ENCODE measurements around the gene CELF5. TPM values are rescaled to one million over a fixed set of nuclear protein-coding genes. Genes with fewer than 3 reads are reported as not detected.
"Not testable (repeated sequence)": the region's sequence is repeated elsewhere in the genome, so short reads cannot be mapped to it uniquely, and the experiment has no call there.

Gene CELF5
- total RNA-seq, 1 experiment from 2014 or later: 0.48 TPM

- Histone ChIP-seq H3K4me3 (no peak overlapping the region), H3K79me2 (ENCODE audit: low read depth) (no peaks in the 10 kb centered on the region), H3K27me3 (ENCODE audit: insufficient read depth, low read depth) (no peaks in the 10 kb centered on the region), H2AFZ (no peak overlapping the region), H3F3A (ENCODE audit: insufficient read depth, low read depth) (no peaks in the 10 kb centered on the region), H4K20me1 (ENCODE audit: insufficient read depth) (no peaks in the 10 kb centered on the region), H3K27ac (no peak overlapping the region), H3K36me3 (ENCODE audit: low read depth) (no peaks in the 10 kb centered on the region), H3K9me2 (ENCODE audit: insufficient read depth) (no peaks in the 10 kb centered on the region), H3K4me1 (replicated peaks; ENCODE audit: insufficient read depth) (no peaks in the 10 kb centered on the region), H3K9me3 (ENCODE audit: insufficient read depth, low read depth) (no peaks in the 10 kb centered on the region), H3K4me2 (no peak overlapping the region)
- DNase-seq: no peak
- intact Hi-C loops (cut with micrococcal nuclease; ENCODE audit: unreplicated experiment): no loop called here
- CTCF ChIA-PET: interaction anchor here (0.5 kb wide), 1 partner anchor 179 kb away, joined by 15 read pairs; no protein-coding TSS in a partner anchor
- BruUV-seq (replicated peaks): no TSS peak
- POLR2A ChIA-PET (ENCODE audit: unreplicated experiment): no interaction called here
- no peak for TF ChIP-seq EZH2 (IDR thresholded peaks at IDR 0.05; ENCODE audit: low read depth)
- TF ChIP-seq, protein P1, sequence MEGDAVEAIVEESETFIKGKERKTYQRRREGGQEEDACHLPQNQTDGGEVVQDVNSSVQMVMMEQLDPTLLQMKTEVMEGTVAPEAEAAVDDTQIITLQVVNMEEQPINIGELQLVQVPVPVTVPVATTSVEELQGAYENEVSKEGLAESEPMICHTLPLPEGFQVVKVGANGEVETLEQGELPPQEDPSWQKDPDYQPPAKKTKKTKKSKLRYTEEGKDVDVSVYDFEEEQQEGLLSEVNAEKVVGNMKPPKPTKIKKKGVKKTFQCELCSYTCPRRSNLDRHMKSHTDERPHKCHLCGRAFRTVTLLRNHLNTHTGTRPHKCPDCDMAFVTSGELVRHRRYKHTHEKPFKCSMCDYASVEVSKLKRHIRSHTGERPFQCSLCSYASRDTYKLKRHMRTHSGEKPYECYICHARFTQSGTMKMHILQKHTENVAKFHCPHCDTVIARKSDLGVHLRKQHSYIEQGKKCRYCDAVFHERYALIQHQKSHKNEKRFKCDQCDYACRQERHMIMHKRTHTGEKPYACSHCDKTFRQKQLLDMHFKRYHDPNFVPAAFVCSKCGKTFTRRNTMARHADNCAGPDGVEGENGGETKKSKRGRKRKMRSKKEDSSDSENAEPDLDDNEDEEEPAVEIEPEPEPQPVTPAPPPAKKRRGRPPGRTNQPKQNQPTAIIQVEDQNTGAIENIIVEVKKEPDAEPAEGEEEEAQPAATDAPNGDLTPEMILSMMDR (conservative IDR thresholded peaks at IDR 0.05): no peak
Observed at GRCh38 chr19:3201072-3201700, 23.3 kb upstream of the CELF5 start.

DNA sequence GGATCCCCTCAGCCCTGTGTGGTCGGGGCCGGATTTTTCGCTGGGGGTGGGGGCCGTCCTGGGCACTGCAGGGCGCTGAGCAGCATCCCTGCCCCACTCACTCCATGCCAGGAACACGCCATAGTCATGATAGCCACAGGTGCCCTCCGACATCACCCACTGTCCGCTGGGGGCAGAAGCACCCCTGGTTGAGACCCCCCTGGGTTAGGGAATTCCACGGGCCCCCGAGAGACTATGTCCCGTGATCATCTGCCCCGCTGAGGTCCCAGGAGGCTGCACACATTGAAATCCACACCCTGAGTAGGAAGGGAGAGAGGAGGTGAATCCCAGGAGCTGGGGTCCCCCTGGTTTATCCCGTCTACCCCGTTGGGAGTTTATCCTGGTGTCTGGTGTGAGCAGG is 22.6 kb upstream of the CELF5 start:
- H3F3A ChIP-seq (ENCODE audit: insufficient read depth, low read depth): no peaks in the 10 kb centered on the region
- POLR2A ChIA-PET (ENCODE audit: unreplicated experiment): no interaction called here
- H3K4me1 ChIP-seq (replicated peaks; ENCODE audit: insufficient read depth): no peaks in the 10 kb centered on the region
- BruUV-seq (replicated peaks): no TSS peak
- no peaks in the 10 kb centered on the region for H3K27me3 ChIP-seq (ENCODE audit: insufficient read depth, low read depth)
- no peak overlapping the region for H3K4me3 ChIP-seq
- H3K9me2 ChIP-seq (ENCODE audit: insufficient read depth): no peaks in the 10 kb centered on the region
- no peaks in the 10 kb centered on the region for H3K36me3 ChIP-seq (ENCODE audit: low read depth)
- no peaks in the 10 kb centered on the region for H4K20me1 ChIP-seq (ENCODE audit: insufficient read depth)
- H2AFZ ChIP-seq: no peak overlapping the region
- no peak for DNase-seq
- TF ChIP-seq, protein P1 (conservative IDR thresholded peaks at IDR 0.05): no peak
- no peak for TF ChIP-seq EZH2 (IDR thresholded peaks at IDR 0.05; ENCODE audit: low read depth)
- H3K79me2 ChIP-seq (ENCODE audit: low read depth): no peaks in the 10 kb centered on the region
- no peaks in the 10 kb centered on the region for H3K9me3 ChIP-seq (ENCODE audit: insufficient read depth, low read depth)
- CTCF ChIA-PET: no interaction called here
- H3K4me2 ChIP-seq: no peak overlapping the region
- intact Hi-C loops (cut with micrococcal nuclease; ENCODE audit: unreplicated experiment): no loop called here
- no peak overlapping the region for H3K27ac ChIP-seq

- H3K9me3 ChIP-seq (ENCODE audit: insufficient read depth, low read depth): no peaks in the 10 kb centered on the region
- H2AFZ ChIP-seq: no peak overlapping the region
- ChIA-PET CTCF (no interaction called here), POLR2A (ENCODE audit: unreplicated experiment) (no interaction called here)
- no peaks in the 10 kb centered on the region for H3K27me3 ChIP-seq (ENCODE audit: insufficient read depth, low read depth)
- H4K20me1 ChIP-seq (ENCODE audit: insufficient read depth): no peaks in the 10 kb centered on the region
- no peaks in the 10 kb centered on the region for H3K4me1 ChIP-seq (replicated peaks; ENCODE audit: insufficient read depth)
- intact Hi-C loops (cut with micrococcal nuclease; ENCODE audit: unreplicated experiment): no loop called here
- DNase-seq: no peak
- no peaks in the 10 kb centered on the region for H3F3A ChIP-seq (ENCODE audit: insufficient read depth, low read depth)
- TF ChIP-seq, protein P1 (conservative IDR thresholded peaks at IDR 0.05): no peak
- TF ChIP-seq EZH2 (IDR thresholded peaks at IDR 0.05; ENCODE audit: low read depth): no peak
- no peaks in the 10 kb centered on the region for H3K36me3 ChIP-seq (ENCODE audit: low read depth)
- BruUV-seq (replicated peaks): no TSS peak
- no peak overlapping the region for H3K4me2 ChIP-seq
- H3K27ac ChIP-seq: no peak overlapping the region
- no peaks in the 10 kb centered on the region for H3K79me2 ChIP-seq (ENCODE audit: low read depth)
- no peak overlapping the region for H3K4me3 ChIP-seq
- H3K9me2 ChIP-seq (ENCODE audit: insufficient read depth): no peaks in the 10 kb centered on the region
Observed at GRCh38 chr19:3202346-3202745, 22.1 kb upstream of the CELF5 start.

DNA sequence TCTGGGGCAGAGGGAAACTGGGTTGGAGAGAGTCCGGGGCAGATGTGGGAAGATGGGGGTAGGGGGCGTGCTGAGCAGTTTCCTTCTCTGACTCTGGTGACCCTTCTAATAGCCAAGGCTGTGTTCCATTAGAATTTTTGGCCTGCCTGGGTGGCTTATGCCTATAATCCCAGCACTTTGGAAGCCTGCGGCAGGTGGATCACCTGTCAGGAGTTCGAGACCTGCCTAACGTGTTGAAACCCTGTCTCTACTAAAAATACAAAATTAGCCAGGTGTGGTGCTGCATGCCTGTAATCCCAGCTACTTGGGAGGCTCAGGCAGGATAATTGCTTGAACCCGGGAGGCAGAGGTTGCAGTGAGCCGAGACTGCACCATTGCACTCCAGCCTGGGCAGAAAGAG is 21.6 kb upstream of the CELF5 start:
- H3K79me2 ChIP-seq (ENCODE audit: low read depth); H3K4me3 ChIP-seq; H3K4me2 ChIP-seq; H3K9me2 ChIP-seq (ENCODE audit: insufficient read depth); DNase-seq; H3K27ac ChIP-seq; intact Hi-C loops (cut with micrococcal nuclease; ENCODE audit: unreplicated experiment); H3K27me3 ChIP-seq (ENCODE audit: insufficient read depth, low read depth); CTCF ChIA-PET; BruUV-seq (replicated peaks); H3K9me3 ChIP-seq (ENCODE audit: insufficient read depth, low read depth); H3K4me1 ChIP-seq (replicated peaks; ENCODE audit: insufficient read depth); H4K20me1 ChIP-seq (ENCODE audit: insufficient read depth); POLR2A ChIA-PET (ENCODE audit: unreplicated experiment); H3F3A ChIP-seq (ENCODE audit: insufficient read depth, low read depth); H2AFZ ChIP-seq; H3K36me3 ChIP-seq (ENCODE audit: low read depth): not testable (repeated sequence)

Measured in PC-9 (cell line).